H1 (cell line): Measurements from ENCODE around the gene BRI3BP. TPM values are rescaled to one million over a fixed set of nuclear protein-coding genes. Genes with fewer than 3 reads are reported as not detected.

Source experiments
- CBX5 ChIP-seq: fragments of 300-800, 300-1000 bp; sonication (generic); IDR thresholded peaks from 2 replicates; pipeline ENCODE4 v1.7.1; 2016; ENCODE audit warnings: antibody characterized with exemption, low read length, low read depth
- CBX8 ChIP-seq: fragments of 300-800, 300-1000 bp; sonication (generic); IDR thresholded peaks from 2 replicates; pipeline ENCODE4 v1.7.1; 2016; ENCODE audit warnings: low read depth, low read length, borderline replicate concordance
- CEBPB ChIP-seq: IDR thresholded peaks from 2 replicates; pipeline ENCODE4 v1.6.1; 2012; ENCODE audit warnings: low read depth, low read length
- CHD2 ChIP-seq: IDR thresholded peaks from 2 replicates; pipeline ENCODE4 v1.6.1; 2012; ENCODE audit warnings: low read length, improper control_type of control experiment
- CHD7 ChIP-seq: fragments of 300-600 bp; sonication (generic); IDR thresholded peaks from 2 replicates; pipeline ENCODE4 v1.7.1; 2012; ENCODE audit warnings: low read length, moderate library complexity, mild to moderate bottlenecking, inconsistent platforms; ENCODE audit not compliant: insufficient replicate concordance
- CTBP2 ChIP-seq: IDR thresholded peaks from 2 replicates; pipeline ENCODE4 v1.7.0; 2011; ENCODE audit warnings: borderline replicate concordance, mild to moderate bottlenecking, moderate library complexity, mixed read lengths, low read length; ENCODE audit not compliant: insufficient read depth, insufficient read length
- JUND ChIP-seq: IDR thresholded peaks from 2 replicates; pipeline ENCODE4 v1.6.1; 2011; ENCODE audit warnings: mild to moderate bottlenecking, improper control_type of control experiment, low read length
- KDM5A ChIP-seq: fragments of 200-600 bp; IDR thresholded peaks from 2 replicates; pipeline ENCODE4 v1.7.1; 2012; ENCODE audit warnings: mild to moderate bottlenecking, low read length, inconsistent platforms, mixed read lengths
- MAX ChIP-seq: IDR thresholded peaks from 2 replicates; pipeline ENCODE4 v1.6.1; 2012; ENCODE audit warnings: inconsistent platforms
- SIRT6 ChIP-seq: IDR thresholded peaks from one replicate; pipeline ENCODE4 v1.7.1; 2012; ENCODE audit warnings: low read length, inconsistent platforms
- SP4 ChIP-seq: IDR thresholded peaks from 2 replicates; pipeline ENCODE4 v1.6.1; 2012; ENCODE audit warnings: low read length, inconsistent platforms
- TCF12 ChIP-seq: IDR thresholded peaks from 2 replicates; pipeline ENCODE4 v1.6.1; 2011; ENCODE audit warnings: low read depth, mild to moderate bottlenecking, low read length
- TEAD4 ChIP-seq: IDR thresholded peaks from 2 replicates; pipeline ENCODE4 v1.6.1; 2012; ENCODE audit warnings: low read depth, low read length, inconsistent platforms, mixed read lengths
- polyA plus RNA-seq, 7 experiments: library from polyadenylated mRNA; depleted of rRNA in 3 of 7; stranded (reverse) in 5 of 7; unstranded in 2 of 7; fragments of >200 nt in 5 of 7; fragments of 200-250 nt in 2 of 7; gene quantifications; 1 replicate in 5 of 7; 2 replicates in 1 of 7; 4 replicates in 1 of 7; pipeline versions ENCODE4 v1.2.1 to v1.2.3, GENCODE V29; 2011 to 2013; ENCODE audit warnings: missing spikeins in 2 of 7, mixed read lengths in 2 of 7
- total RNA-seq: library from RNA; stranded (reverse); fragmentation: NEBNext Ultra II Directional; extraction: Animal tissue kit (Norgen Biotek cat#: 25700); gene quantifications from 2 replicates; pipeline ENCODE4 v1.2.1, GENCODE V29; 2021

BRI3BP gene
- total and polyA plus RNA-seq, 2 of the 8 experiments (the other 6 are each of a cell fraction or from before 2014, with no cell fraction given), result 5.4 to 14.2 TPM

DNA sequence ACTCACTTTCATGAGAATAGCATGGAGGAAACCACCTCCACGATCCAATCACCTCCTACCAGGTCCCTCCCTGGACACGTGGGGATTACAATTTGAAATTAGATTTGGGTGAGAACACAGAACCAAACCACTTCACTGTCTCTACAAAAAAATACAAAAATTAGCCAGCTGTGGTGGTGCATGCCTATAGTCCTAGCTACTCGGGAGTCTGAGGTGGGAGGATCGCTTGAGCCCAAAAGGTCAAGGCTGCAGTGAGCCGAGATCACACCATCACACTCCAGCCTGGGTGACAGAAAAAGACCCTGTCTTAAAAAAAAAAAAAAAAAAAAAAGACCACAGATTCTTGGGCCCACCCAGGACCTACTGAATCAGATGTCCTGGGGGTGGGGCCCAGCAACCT is 28.3 kb downstream of the BRI3BP start (continued):
- no peak for TF ChIP-seq CHD7
- no peak for TF ChIP-seq MAX
- no peak for TF ChIP-seq CBX8
- no peak for TF ChIP-seq CTBP2
- no peak for TF ChIP-seq KDM5A
- TF ChIP-seq CBX5, result no peak
- no peak for TF ChIP-seq SIRT6
- TF ChIP-seq CEBPB, result no peak
- TF ChIP-seq JUND, result no peak
- no peak for TF ChIP-seq TEAD4
- no peak for TF ChIP-seq SP4
- TF ChIP-seq CHD2, result no peak
- TF ChIP-seq TCF12, result no peak
